Measurements from ENCODE around the gene SYP.

SYP gene

DNA sequence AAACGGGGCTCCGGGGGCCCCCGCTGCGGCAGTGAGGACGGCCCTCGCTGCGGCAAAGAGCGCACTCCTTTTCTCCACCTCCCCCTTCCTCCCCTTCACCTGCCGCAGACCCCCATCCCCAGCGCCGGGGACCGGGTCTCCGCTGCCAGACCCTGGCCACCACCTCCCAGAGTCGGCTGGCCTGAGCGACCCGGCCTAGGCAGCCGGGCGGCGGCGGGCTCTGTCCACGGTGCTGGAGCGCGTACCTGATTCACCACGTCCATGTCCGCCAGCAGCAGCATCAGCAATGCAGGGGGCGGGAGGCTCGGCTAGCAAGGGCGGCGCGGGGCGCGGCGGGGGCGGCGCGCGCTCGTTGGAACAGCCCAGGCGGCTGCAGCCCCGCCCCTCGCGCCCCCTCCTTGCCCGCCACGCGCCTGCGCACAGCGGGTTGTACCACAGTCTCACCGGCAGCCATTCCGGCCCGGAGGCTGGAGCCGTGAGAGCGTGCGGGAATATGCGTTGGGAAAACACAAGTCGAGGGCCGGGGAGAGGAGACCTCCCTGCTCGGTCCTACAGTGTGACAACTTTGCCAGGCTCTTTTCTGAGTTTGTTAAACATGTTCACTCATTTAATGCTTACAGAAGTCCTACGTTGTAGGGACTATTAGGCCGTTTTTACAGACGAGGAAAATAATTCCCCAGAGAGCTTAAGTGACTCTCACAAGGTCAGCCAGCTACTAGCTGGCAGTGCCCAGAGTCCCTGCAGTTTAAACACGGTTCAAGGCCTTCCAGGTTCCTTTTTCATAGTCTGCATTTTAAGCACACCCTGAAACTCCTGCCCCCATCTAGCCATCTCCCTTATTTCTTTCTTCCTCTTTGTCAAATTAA lies at the start of gene SYP:
SYP (minus strand) TSS at position 288 of the 866 bp plus-strand sequence; CDS start at position 281, 7 bp downstream.
- DNase-seq: peak; percentile 84 to 88

- DNase-seq: no peak
Observed at GRCh38 chrX:49249616-49250015, 49.6 kb upstream of the SYP start.

- DNase-seq: no peak
Observed at GRCh38 chrX:49249071-49249470, 49.1 kb upstream of the SYP start.

DNA sequence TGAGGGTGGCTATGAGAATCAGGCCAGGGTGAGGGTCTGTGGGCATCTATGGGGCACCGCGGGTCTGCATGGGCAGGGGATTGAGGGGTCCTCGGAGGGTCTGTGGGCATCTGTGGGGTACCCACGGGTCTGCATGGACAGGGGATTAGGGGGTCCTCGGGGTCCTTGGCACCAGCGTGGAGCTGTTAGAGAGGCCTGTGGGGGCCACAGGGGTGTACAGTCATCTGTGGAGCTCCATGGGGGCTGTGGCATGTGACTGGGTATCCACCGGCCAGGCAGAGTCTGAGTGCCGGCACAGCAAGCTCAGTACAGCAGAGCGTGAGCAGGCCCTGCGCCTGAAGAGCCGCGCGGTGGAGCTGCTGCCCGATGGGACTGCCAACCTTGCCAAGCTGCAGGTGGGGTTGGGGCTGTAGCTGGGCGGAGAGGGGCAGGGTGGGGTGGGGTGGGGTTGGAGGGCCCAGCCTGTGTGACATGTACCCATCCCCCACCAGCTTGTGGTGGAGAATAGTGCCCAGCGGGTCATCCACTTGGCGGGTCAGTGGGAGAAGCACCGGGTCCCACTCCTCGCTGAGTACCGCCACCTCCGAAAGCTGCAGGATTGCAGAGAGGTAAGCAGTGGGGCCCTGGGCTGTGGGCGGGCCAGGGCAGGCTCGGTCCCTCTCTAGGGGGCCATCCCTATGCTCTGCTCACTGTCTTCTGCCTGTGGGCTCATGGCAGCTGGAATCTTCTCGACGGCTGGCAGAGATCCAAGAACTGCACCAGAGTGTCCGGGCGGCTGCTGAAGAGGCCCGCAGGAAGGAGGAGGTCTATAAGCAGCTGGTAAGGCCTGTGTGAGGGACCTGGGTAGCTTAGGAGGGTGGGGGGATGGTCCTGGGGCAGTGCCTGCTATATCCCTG lies 48.2 kb upstream of the SYP start:
- no peak for DNase-seq

GRCh38 chrX:49247346-49247745 lies 47.4 kb upstream of the SYP start:
- no peak for DNase-seq

DNA sequence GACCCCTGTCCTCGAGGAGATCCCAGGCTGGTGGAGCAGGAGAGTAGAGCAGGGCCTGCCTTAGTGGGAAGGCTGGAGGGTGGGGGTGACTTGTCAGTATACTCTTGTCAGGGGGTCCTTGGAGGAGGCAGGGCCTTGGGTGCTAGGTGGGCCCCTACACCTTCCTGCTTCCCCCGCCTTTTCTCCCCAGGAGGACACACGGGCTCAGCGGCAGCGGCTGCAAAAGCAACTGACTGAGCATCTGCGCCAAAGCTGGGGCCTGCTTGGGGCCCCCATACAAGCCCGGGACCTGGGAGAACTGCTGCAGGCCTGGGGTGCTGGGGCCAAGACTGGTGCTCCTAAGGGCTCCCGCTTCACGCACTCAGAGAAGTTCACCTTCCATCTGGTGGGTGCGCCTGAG lies 46.5 kb upstream of the SYP start:
- DNase-seq: no peak

- DNase-seq: no peak
Observed at GRCh38 chrX:49244207-49244606, 44.2 kb upstream of the SYP start.

DNA sequence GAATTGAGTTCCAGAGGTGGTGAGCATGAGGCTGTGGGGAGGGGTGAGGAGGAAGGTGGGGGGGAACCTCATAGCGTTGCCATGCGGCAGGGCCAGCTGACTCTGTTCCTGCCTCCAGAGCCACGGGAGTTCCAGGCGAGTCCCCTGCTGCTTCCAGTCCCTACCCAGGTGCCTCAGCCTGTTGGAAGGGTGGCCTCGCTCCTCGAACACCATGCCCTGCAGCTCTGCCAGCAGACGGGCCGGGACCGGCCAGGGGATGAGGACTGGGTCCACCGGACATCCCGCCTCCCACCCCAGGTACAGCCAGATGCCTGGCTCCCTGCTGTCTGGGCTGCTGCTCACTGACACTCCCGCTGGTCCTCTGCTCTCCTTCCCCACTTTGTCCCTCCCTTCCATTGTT lies 43.2 kb upstream of the SYP start:
- DNase-seq: no peak

DNA sequence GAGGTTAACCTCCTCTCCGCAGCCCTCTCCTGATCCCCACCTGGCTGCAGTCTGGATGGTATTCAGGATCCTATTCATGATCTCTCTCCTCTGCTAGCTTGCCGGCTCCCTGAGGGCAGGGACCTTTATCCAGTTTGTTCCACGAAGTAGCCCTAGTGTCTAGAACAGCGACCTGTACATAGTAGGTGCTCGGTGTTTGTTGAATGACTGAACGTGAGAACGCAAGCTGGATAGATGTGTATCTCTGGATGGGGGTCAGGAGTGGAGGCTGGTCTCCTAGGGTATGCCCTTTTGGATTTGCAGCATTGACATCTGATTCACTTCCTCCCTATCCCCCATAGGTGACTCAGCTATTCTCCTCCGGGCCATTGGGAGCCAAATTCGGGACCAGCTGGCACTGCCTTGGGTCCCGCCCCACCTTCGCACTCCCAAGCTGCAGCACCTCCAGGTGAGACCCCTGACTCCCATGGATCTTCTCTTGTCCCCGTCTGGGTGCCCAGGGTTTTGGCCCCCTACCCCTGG lies 42.6 kb upstream of the SYP start:
- no peak for DNase-seq

- no peak for DNase-seq
Observed at GRCh38 chrX:49238735-49239134, 38.7 kb upstream of the SYP start.

DNA sequence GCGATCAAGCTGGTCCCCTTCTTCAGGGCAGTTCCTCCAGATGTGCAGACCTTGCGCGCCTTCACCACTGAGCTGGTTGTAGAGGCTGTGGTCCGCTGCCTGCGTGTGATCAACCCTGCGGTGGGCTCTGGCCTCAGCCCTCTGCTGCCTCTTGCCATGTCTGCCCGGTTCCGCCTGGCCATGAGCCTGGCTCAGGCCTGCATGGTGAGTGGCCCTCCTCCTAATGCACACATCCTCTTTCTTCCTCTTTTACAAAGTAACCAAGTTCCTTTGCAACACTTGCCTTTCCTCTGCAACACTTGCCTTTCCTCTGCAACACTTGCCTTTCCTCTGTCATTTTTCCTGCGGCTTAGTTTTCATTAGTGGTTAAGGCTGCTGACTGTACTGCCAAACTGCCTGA lies 37.1 kb upstream of the SYP start:
- DNase-seq: no peak

DNA sequence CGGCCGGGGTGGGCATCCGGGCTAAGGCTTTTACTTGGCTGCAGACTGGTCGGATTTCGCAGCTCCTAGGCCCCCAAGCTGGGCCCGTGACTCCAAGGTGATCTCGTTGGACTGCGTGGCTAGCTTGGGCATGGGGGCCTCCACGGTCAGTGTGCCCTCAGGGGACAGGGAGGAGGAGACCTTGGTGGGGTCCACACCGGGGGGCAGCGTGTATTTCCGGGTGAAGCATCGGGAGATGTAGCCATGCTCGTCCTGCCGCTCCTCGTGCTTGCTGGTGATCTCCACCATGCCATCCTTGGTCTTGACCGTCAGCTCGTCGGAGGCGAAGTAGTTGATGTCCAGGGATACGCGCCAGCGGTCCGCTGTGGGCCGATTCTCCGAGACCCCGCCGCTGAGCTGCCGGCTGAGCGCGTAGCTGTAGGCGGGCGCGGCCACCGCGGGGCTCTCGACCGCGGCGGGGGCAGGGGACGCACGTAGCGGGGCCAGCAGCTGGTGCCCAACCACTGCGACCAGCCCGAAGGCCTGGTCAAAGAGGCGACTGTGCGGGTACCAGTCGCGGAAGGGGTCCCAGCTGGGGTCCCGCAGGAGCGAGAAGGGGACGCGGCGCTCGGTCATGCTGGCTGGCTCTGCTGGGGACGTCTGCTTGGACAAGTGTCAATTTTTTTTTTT lies 34.0 kb upstream of the SYP start:
- DNase-seq: no peak

DNA sequence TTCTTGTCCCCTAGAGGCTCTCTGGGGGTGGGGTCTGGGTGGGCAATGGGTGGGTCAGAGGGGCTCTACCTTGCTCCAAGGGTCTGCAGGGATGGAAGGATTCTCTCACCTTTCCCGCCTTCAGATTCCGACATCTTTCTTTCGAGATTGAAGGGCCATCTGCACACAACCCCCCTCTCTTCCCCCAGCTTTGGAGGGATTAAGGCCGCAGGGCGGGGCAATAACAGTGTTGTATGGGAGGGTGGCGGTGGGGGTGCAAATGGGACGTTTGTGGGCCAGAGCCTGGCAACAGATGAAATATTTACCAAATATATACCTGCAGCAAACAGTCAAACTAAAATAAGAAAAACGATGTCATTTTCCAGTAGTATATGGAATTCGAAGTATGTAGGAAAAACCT lies 33.2 kb upstream of the SYP start, which contains the start of gene CACNA1F:
CACNA1F (minus strand) TSS at position 165 of the 400 bp plus-strand sequence; CDS start at position 134, 31 bp downstream.
- no peak for DNase-seq

- no peak for DNase-seq
Observed at GRCh38 chrX:49232525-49232924, 32.5 kb upstream of the SYP start.

DNA sequence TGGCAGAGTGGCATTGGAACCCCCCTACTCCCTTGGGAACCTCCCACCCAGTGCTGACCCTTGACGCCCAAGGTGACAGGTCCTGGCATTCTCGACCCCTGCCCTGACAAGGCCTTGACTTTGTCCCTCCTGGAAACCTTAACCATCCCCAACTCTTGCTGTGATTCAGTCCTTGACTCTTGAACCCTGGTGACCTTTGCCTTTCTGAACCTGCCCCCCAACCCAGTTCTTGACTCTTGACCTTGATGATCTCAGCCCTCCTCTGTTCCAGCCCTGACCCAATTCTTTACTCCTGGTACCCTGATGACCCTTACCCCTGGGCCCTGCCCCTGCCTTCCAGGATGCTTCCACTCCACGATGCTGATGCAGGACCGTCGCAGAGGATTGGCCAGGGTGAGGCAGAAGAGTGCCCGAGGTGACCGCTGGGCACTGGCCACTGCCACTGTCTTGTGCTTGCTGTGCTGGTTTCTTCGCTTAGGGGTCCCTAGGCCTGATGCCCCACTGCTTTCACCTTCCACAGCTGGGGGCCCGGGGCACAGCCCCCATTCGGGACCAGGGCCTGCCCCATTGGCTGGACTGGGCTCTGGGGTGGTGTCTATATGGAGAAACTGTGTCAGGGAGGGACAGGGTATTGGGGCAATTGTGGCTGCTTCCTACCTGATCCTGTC lies 31.5 kb upstream of the SYP start:
- no peak for DNase-seq

GRCh38 chrX:49230500-49231232 lies 30.7 kb upstream of the SYP start:
- peak; percentile 77 to 81 for DNase-seq

- no peak for DNase-seq
Observed at GRCh38 chrX:49228185-49228584, 28.2 kb upstream of the SYP start.

- DNase-seq: no peak
Observed at GRCh38 chrX:49227726-49228125, 27.7 kb upstream of the SYP start.

GRCh38 chrX:49226946-49227345 lies 27.0 kb upstream of the SYP start:
- DNase-seq: no peak

GRCh38 chrX:49225858-49226257 lies 25.9 kb upstream of the SYP start:
- no peak for DNase-seq

- DNase-seq: no peak
Observed at GRCh38 chrX:49221868-49222267, 21.9 kb upstream of the SYP start.

GRCh38 chrX:49220100-49220499 lies 20.1 kb upstream of the SYP start:
- no peak for DNase-seq

Data from activated CD4-positive, alpha-beta T cell treated with anti-CD3 and anti-CD28 coated beads, Interleukin-2, amount 50 U/mL, for 48 hours (primary cell).